Ovary (tissue), 9 donors: ENCODE data around the gene SWT1. TPM values are rescaled to one million over a fixed set of nuclear protein-coding genes. Genes with fewer than 3 reads are reported as not detected.
"Not testable (repeated sequence)": the region's sequence is repeated elsewhere in the genome, so short reads cannot be mapped to it uniquely, and the experiment has no call there.

ENCODE experiments used
- DNase-seq, 5 donors: peaks; one replicate each; pipeline ENCODE4 v3.0.0-alpha.2; 2019 to 2020
- H3K27ac ChIP-seq, 2 donors: fragments of 200-600 bp; one replicate each; pipeline versions ENCODE4 v1.5.1 to v1.8.0; 2019 to 2022
- H3K27me3 ChIP-seq: fragments of 200-600 bp; one replicate; pipeline ENCODE4 v1.8.0; 2022
- H3K36me3 ChIP-seq: fragments of 200-600 bp; sonication (generic); one replicate; pipeline ENCODE4 v1.5.1; 2019
- H3K4me1 ChIP-seq: one replicate; pipeline ENCODE4 v1.8.1; 2013; ENCODE audit warnings: mild to moderate bottlenecking, moderate library complexity; ENCODE audit not compliant: insufficient read depth
- H3K4me3 ChIP-seq: fragments of 200-600 bp; sonication (generic); one replicate; pipeline ENCODE4 v1.5.1; 2017
- H3K9me3 ChIP-seq, 2 donors: fragments of 200-600 bp in 1 of 2; sonication (generic) in 1 of 2; one replicate each; pipeline versions ENCODE4 v1.5.1 to v1.8.1; 2013 to 2019; ENCODE audit warnings: mild to moderate bottlenecking in 1 of 2, moderate library complexity in 1 of 2
- EP300 ChIP-seq: sonication (generic); formaldehyde crosslinking; IDR thresholded peaks from one replicate; pipeline ENCODE4 v1.6.1; 2017; ENCODE audit warnings: antibody characterized with exemption
- POLR2A ChIP-seq: fragments of 450-650 bp; IDR thresholded peaks from one replicate; pipeline ENCODE4 v1.6.1; 2017; ENCODE audit warnings: antibody characterized with exemption, mild to moderate bottlenecking, moderate library complexity
- WGBS, 3 donors: extraction: QIAGEN DNeasy Blood & Tissue Kit in 1 of 3; methylation state at CpG; one replicate each; pipeline versions ENCODE4 v1.1.5 to v1.1.7; 2013 to 2017; 5-methylcytosine and 5-hydroxymethylcytosine counted together
- intact Hi-C, 4 donors: fragments of 100-400 bp; cut with DNase I; formaldehyde crosslinking; loops; one replicate each; pipeline versions ENCODE4 v1.11.0 to v1.15.1; 2022 to 2023
- polyA plus RNA-seq, 2 donors: library from polyadenylated mRNA; stranded (reverse); fragments of 200-250 nt in 1 of 2; fragments of 350-450 nt in 1 of 2; fragmentation: Illumina TruSeq in 1 of 2; extraction: RNeasy Lipid Tissue Mini Kit (QIAGEN cat#74804) in 1 of 2; gene quantifications; one replicate each; pipeline ENCODE4 v1.2.3, GENCODE V29; 2013 to 2014
- total RNA-seq, 7 donors: library from RNA; depleted of rRNA in 2 of 7; stranded (reverse); fragments of >200 nt in 2 of 7; fragmentation: NEBNext Ultra II Directional in 3 of 7; extraction: Animal tissue kit (Norgen Biotek cat#: 25700) in 3 of 7; gene quantifications; one replicate each; pipeline versions ENCODE4 v1.1.0 to v1.2.4, GENCODE V29; 2016 to 2023
- TF ChIP-seq, protein P1 (sequence below), 3 donors: fragments of 450-650 bp in 2 of 3; fragments of 200-600 bp in 1 of 3; IDR thresholded peaks; one replicate each; pipeline versions ENCODE4 v1.5.1 to v1.8.0; 2016 to 2022; ENCODE audit warnings: antibody characterized with exemption in 3 of 3, mild to moderate bottlenecking in 1 of 3
- donor health status: DM: no; HTN: no; CAD: no; lungs with moderate emphysema.
- donor health status: DM: no; HTN: no; CAD: no.
- donor health status: Bipolar disorder and iron deficiency.
- donor health status: DM: yes; HTN: yes; CAD: no.
- donor health status: DM: no; HTN: no; CAD: no.
- donor health status: DM: yes; HTN: yes; CAD: no.

Gene SWT1
- total and polyA plus RNA-seq, 9 donors, result 3.3 to 16.6 (median 9.2) TPM

GRCh38 chr1:185245466-185245865 is 88.5 kb downstream of the SWT1 start:
- intact Hi-C loops, result no loop called here
- Histone ChIP-seq H3K27me3 (no peaks in the 10 kb centered on the region), H3K27ac (no peak overlapping the region), H3K9me3 (no peaks in the 10 kb centered on the region), H3K36me3 (no peaks in the 10 kb centered on the region), H3K4me3 (no peak overlapping the region), H3K4me1 (no peaks in the 10 kb centered on the region)
- TF ChIP-seq, protein P1, sequence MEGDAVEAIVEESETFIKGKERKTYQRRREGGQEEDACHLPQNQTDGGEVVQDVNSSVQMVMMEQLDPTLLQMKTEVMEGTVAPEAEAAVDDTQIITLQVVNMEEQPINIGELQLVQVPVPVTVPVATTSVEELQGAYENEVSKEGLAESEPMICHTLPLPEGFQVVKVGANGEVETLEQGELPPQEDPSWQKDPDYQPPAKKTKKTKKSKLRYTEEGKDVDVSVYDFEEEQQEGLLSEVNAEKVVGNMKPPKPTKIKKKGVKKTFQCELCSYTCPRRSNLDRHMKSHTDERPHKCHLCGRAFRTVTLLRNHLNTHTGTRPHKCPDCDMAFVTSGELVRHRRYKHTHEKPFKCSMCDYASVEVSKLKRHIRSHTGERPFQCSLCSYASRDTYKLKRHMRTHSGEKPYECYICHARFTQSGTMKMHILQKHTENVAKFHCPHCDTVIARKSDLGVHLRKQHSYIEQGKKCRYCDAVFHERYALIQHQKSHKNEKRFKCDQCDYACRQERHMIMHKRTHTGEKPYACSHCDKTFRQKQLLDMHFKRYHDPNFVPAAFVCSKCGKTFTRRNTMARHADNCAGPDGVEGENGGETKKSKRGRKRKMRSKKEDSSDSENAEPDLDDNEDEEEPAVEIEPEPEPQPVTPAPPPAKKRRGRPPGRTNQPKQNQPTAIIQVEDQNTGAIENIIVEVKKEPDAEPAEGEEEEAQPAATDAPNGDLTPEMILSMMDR (IDR thresholded peaks at IDR 0.05), result no peak
- TF ChIP-seq EP300 (no peak), POLR2A (no peak)
- WGBS, 3 donors, result 72 to 96% (median 94%) methylated on average over 2 of the region's 2 CpGs
- no peak for DNase-seq

GRCh38 chr1:185249563-185249962 is 92.6 kb downstream of the SWT1 start:
- Histone ChIP-seq H3K9me3 (no peaks in the 10 kb centered on the region), H3K27me3 (no peaks in the 10 kb centered on the region), H3K4me1 (no peaks in the 10 kb centered on the region), H3K27ac (no peak overlapping the region), H3K36me3 (no peaks in the 10 kb centered on the region), H3K4me3 (no peak overlapping the region)
- intact Hi-C loops, result no loop called here
- TF ChIP-seq POLR2A (no peak), EP300 (no peak)
- TF ChIP-seq, protein P1 (IDR thresholded peaks at IDR 0.05), result no peak
- no peak for DNase-seq
- 60 to 66% (median 61%) methylated on average over 2 of the region's 2 CpGs for whole genome bisulfite sequencing, 3 donors

DNA sequence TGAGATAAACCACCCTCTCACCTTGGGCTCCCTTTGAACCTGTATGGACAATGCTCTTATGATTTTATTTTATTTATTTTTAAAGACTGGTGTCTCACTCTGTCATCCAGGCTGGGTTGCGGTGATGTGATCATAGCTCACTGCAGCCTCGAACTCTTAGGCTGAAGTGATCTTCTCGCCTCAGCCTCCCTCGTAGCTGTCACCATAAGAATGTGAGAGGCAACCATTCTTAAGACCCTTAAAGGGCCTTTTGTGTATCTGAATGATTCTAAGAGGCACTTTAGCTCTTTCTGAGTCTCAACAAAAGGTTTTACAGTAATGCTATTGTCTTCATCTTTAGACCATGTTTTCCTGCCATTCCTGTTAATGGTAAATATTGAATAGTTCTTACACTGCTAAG is 93.1 kb downstream of the SWT1 start:
- Histone ChIP-seq H3K9me3 (no peaks in the 10 kb centered on the region), H3K27me3 (no peaks in the 10 kb centered on the region), H3K4me3 (no peak overlapping the region), H3K4me1 (no peaks in the 10 kb centered on the region), H3K27ac (no peak overlapping the region), H3K36me3 (no peaks in the 10 kb centered on the region)
- TF ChIP-seq EP300 (no peak), POLR2A (no peak)
- TF ChIP-seq, protein P1 (IDR thresholded peaks at IDR 0.05), result no peak
- no peak for DNase-seq
- 95 to 96% (median 95%) methylated on average over 4 of the region's 4 CpGs for WGBS, 3 donors
- intact Hi-C loops, result no loop called here

GRCh38 chr1:185251928-185252327 is 95.0 kb downstream of the SWT1 start:
- H3K4me1 ChIP-seq, H3K27ac ChIP-seq, DNase-seq, H3K27me3 ChIP-seq, H3K4me3 ChIP-seq, intact Hi-C loops, H3K36me3 ChIP-seq, H3K9me3 ChIP-seq: not testable (repeated sequence)
- WGBS, 3 donors, result 97 to 100% (median 98%) methylated on average over 3 of the region's 4 CpGs

- H3K27ac ChIP-seq, H3K9me3 ChIP-seq, intact Hi-C loops, H3K4me1 ChIP-seq, H3K27me3 ChIP-seq, DNase-seq, H3K4me3 ChIP-seq, H3K36me3 ChIP-seq: not testable (repeated sequence)
- WGBS, 3 donors, result 100% methylated on average over 1 of the region's 1 CpG; no CpG with 5 or more reads in 2 of the 3 donors
These were observed 95.4 kb downstream of the SWT1 start for GRCh38 chr1:185252404-185252803.

GRCh38 chr1:185255595-185255994 is 98.6 kb downstream of the SWT1 start:
- H3K4me3 ChIP-seq, H3K27ac ChIP-seq, H3K27me3 ChIP-seq, H3K4me1 ChIP-seq, intact Hi-C loops, H3K36me3 ChIP-seq, DNase-seq, H3K9me3 ChIP-seq: not testable (repeated sequence)
- 86 to 94% (median 88%) methylated on average over 5 of the region's 6 CpGs for WGBS, 3 donors

GRCh38 chr1:185257116-185257949 is 100.4 kb downstream of the SWT1 start:
- H3K4me1 ChIP-seq, H3K27me3 ChIP-seq, intact Hi-C loops, H3K27ac ChIP-seq, H3K36me3 ChIP-seq, DNase-seq, H3K4me3 ChIP-seq, H3K9me3 ChIP-seq: not testable (repeated sequence)
- 93 to 97% (median 93%) methylated on average over 6 to 25 of the region's 32 CpGs for WGBS, 3 donors
